Kidney tubule cell (primary cell): Measurements from ENCODE around the gene STK16.
"Not testable (repeated sequence)": the region's sequence is repeated elsewhere in the genome, so short reads cannot be mapped to it uniquely, and the experiment has no call there.

Experiments used
- DNase-seq: peaks from one replicate; pipeline ENCODE4 v3.0.0-alpha.2; 2018; ENCODE audit warnings: low spot score

Gene STK16

GRCh38 chr2:219270055-219270372 lies 24.7 kb downstream of the STK16 start:
- DNase-seq: no peak

GRCh38 chr2:219271021-219271420 lies 25.7 kb downstream of the STK16 start:
- DNase-seq: no peak

- DNase-seq: peak; percentile 86
These were observed 27.1 kb downstream of the STK16 start for GRCh38 chr2:219272356-219272755.

- peak; percentile 82 for DNase-seq
These were observed 27.7 kb downstream of the STK16 start for GRCh38 chr2:219272995-219273394.

GRCh38 chr2:219273937-219274336 lies 28.7 kb downstream of the STK16 start:
- DNase-seq: peak; percentile 99

GRCh38 chr2:219274361-219274921 lies 29.2 kb downstream of the STK16 start:
- DNase-seq: peak; percentile 98

GRCh38 chr2:219277703-219278654 lies 32.7 kb downstream of the STK16 start:
- peak; percentile 87 for DNase-seq

- no peak for DNase-seq
These were observed 33.4 kb downstream of the STK16 start for GRCh38 chr2:219278655-219279150.

GRCh38 chr2:219279151-219279915 lies 34.1 kb downstream of the STK16 start, which contains the start of gene DNAJB2:
DNAJB2 (plus strand) TSS chr2:219279366; CDS start chr2:219279834, 468 bp downstream.
- peak; percentile 100 for DNase-seq

GRCh38 chr2:219279916-219280516 lies 34.7 kb downstream of the STK16 start:
- DNase-seq: no peak

- no peak for DNase-seq
These were observed 35.4 kb downstream of the STK16 start for GRCh38 chr2:219280651-219281050.

GRCh38 chr2:219281588-219281987 lies 36.3 kb downstream of the STK16 start:
- no peak for DNase-seq

- DNase-seq: no peak
These were observed 37.1 kb downstream of the STK16 start for GRCh38 chr2:219282375-219282774.

- no peak for DNase-seq
These were observed 37.8 kb downstream of the STK16 start for GRCh38 chr2:219282943-219283581.

GRCh38 chr2:219284501-219285372 lies 39.5 kb downstream of the STK16 start:
- no peak for DNase-seq

- no peak for DNase-seq
These were observed 40.1 kb downstream of the STK16 start for GRCh38 chr2:219285373-219285735.

- no peak for DNase-seq
These were observed 40.7 kb downstream of the STK16 start for GRCh38 chr2:219285894-219286425.

GRCh38 chr2:219286436-219287115 lies 41.3 kb downstream of the STK16 start:
- no peak for DNase-seq

GRCh38 chr2:219287116-219287440 lies 41.8 kb downstream of the STK16 start:
- not testable (repeated sequence) for DNase-seq
